Renal cortical epithelial cell (primary cell): ENCODE data around the gene GATAD2A. TPM values are rescaled to one million over a fixed set of nuclear protein-coding genes. Genes with fewer than 3 reads are reported as not detected.

ENCODE experiments used
- DNase-seq: peaks from one replicate; pipeline ENCODE4 v3.0.0-alpha.2; 2011; ENCODE audit warnings: low read depth
- total RNA-seq: library from RNA; depleted of rRNA; stranded (reverse); fragments of >200 nt; gene quantifications from 2 replicates; pipeline ENCODE4 v1.2.3, GENCODE V29; 2014

GATAD2A gene
- total RNA-seq, 1 donor from 2014 or later = 93.9 TPM

- no peak for DNase-seq
Observed at GRCh38 chr19:19545707-19546106, 140.2 kb downstream of the GATAD2A start.

- DNase-seq = no peak
Observed at GRCh38 chr19:19546751-19547162, 141.3 kb downstream of the GATAD2A start.

GRCh38 chr19:19547674-19548336 is 142.3 kb downstream of the GATAD2A start:
- no peak for DNase-seq

- DNase-seq = no peak
Observed at GRCh38 chr19:19548915-19549759, 143.7 kb downstream of the GATAD2A start.

- no peak for DNase-seq
Observed at GRCh38 chr19:19549804-19550464, 144.5 kb downstream of the GATAD2A start.

GRCh38 chr19:19550485-19550929 is 145.0 kb downstream of the GATAD2A start:
- DNase-seq = no peak

- DNase-seq = no peak
Observed at GRCh38 chr19:19550972-19551852, 145.7 kb downstream of the GATAD2A start.

- no peak for DNase-seq
Observed at GRCh38 chr19:19551853-19552192, 146.3 kb downstream of the GATAD2A start.

GRCh38 chr19:19552798-19553197 is 147.3 kb downstream of the GATAD2A start:
- DNase-seq = no peak

GRCh38 chr19:19553670-19554069 is 148.2 kb downstream of the GATAD2A start:
- DNase-seq = no peak

GRCh38 chr19:19554074-19555023 is 148.9 kb downstream of the GATAD2A start:
- DNase-seq = no peak

- no peak for DNase-seq
Observed at GRCh38 chr19:19558055-19558454, 152.6 kb downstream of the GATAD2A start.

Other genes with a start within 250 kb of the GATAD2A start
- 0.20 TPM in 1 of 2 replicates, not detected in the other for gene MEF2B, start 235.4 kb upstream of the GATAD2A start, total RNA-seq
- gene BORCS8, start 213.5 kb upstream of the GATAD2A start, total RNA-seq = 18.9 and 26.6 TPM in 2 replicates
- 40.9 and 78.5 TPM in 2 replicates for gene RFXANK, start 213.4 kb upstream of the GATAD2A start, total RNA-seq
- gene NR2C2AP, start 202.3 kb upstream of the GATAD2A start, total RNA-seq = 8.2 and 19.4 TPM in 2 replicates
- gene NCAN, start 193.7 kb upstream of the GATAD2A start, total RNA-seq = not detected in 2 replicates
- 0.20 TPM in 1 of 2 replicates, not detected in the other for gene TM6SF2, start 132.4 kb upstream of the GATAD2A start, total RNA-seq
- 12.7 and 21.4 TPM in 2 replicates for gene SUGP1, start 85.2 kb upstream of the GATAD2A start, total RNA-seq
- gene MAU2, start 84.8 kb upstream of the GATAD2A start, total RNA-seq = 14.1 and 38.6 TPM in 2 replicates
- gene TSSK6, start 109.9 kb downstream of the GATAD2A start, total RNA-seq = 0.69 and 3.0 TPM in 2 replicates
- 147 and 201 TPM in 2 replicates for gene NDUFA13, start 110.5 kb downstream of the GATAD2A start, total RNA-seq
- 0.50 and 0.69 TPM in 2 replicates for gene YJEFN3, start 123.2 kb downstream of the GATAD2A start, total RNA-seq
- 0.60 TPM in 1 of 2 replicates, not detected in the other for gene CILP2, start 132.6 kb downstream of the GATAD2A start, total RNA-seq
- gene PBX4, start 213.0 kb downstream of the GATAD2A start, total RNA-seq = 1.7 and 2.6 TPM in 2 replicates
- gene LPAR2, start 222.5 kb downstream of the GATAD2A start, total RNA-seq = 8.5 and 14.9 TPM in 2 replicates
- 15.8 and 18.7 TPM in 2 replicates for gene GMIP, start 238.0 kb downstream of the GATAD2A start, total RNA-seq